Erythroblast (primary cell): Measurements from ENCODE around the gene TCTN1.

Experiments used
- GATA1 ChIP-seq: IDR thresholded peaks from 2 replicates; pipeline ENCODE4 v1.6.1; 2011; ENCODE audit warnings: low read depth, mild to moderate bottlenecking, control low read depth, low read length, moderate library complexity
- POLR2A ChIP-seq: IDR thresholded peaks from 2 replicates; pipeline ENCODE4 v1.6.1; 2011; ENCODE audit warnings: mild to moderate bottlenecking, low read length

GRCh38 chr12:110697236-110697635 is 83.3 kb downstream of the TCTN1 start:
- TF ChIP-seq POLR2A (no peak), GATA1 (no peak)
